Stimulated activated CD4-positive, alpha-beta T cell treated with anti-CD3 and anti-CD28 coated beads, Interleukin-15, amount 100 ng/mL, for 48 hours (primary cell): ENCODE results near the gene SMIM31.

Source experiments
- DNase-seq, 2 donors: peaks; one replicate each; pipeline ENCODE4 v3.0.0-alpha.2; 2020; ENCODE audit warnings: low read depth in 2 of 2

Gene SMIM31

DNA sequence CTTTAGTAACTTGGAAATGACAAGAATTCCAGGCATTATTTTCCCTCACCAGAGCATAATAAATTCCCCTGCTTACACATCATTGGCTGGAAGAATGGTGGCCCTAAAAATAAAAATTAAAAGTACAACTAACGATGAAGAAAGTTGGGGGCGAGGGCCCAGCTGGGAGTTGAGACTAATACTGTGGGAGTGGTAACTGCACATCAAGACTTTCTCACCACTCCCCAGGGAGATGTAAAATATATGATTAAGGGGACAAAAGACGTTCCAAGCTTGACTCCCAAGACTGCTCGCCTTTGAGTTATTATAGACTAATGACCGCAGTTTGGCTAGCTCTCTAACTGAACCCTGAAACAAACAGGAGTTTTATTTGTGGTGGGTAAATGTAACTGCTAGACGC lies 30.0 kb downstream of the SMIM31 start:
- DNase-seq, result no peak

DNA sequence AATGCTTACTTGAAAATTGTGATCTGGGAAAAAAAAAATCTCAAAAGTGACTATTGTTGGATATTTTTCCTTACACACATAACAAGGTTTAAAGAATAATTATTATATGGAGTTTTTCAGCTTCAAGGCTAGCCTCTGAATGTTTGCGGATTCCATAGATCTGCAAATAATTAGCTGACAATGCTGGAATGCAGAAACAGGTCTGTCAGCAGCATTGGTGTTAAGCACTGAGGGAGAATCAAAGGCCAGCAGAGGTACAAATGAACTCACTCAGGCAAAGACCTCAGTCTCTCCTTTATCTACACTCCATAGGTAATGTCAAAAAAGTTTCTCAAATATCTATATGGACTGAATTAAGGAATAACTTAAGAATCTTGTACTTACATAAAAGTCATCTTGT lies 35.1 kb downstream of the SMIM31 start:
- no peak for DNase-seq

DNA sequence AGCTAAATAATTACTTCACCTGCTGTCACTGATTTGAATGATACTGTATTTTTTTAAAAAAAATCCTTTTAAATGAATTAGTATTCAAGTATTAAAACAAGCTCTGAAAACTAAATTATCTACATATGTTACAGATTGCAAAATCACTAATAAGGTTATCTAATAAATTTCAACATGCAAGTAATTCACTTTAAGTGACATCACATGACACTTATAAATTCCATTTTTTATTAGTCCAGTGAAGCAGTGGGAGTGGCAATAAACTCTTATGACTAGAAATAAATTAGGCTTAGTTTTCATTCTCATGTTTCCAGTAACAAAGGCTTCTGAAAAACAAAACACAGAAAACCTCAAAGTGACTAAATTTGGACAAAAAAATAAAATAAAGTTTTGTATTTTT lies 36.3 kb downstream of the SMIM31 start:
- DNase-seq, result no peak

DNA sequence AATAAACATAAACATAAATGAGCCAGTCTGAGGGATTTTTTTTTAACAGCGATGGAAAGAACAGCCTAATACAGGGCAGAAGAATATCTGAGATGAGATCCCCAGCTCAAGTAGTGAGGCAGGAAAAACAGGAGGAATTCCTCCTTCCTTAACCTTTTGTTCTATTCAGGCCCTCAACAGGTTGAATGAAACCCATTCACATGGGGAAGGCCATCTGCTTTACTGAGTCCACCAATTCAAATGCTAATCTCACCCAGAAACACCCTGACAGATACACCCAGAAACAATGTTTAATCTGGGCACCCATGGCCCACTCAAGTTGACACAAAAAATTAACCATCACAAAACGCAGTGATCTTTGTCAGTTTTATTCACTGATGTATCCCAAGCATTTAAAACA lies 45.5 kb downstream of the SMIM31 start:
- no peak for DNase-seq

DNA sequence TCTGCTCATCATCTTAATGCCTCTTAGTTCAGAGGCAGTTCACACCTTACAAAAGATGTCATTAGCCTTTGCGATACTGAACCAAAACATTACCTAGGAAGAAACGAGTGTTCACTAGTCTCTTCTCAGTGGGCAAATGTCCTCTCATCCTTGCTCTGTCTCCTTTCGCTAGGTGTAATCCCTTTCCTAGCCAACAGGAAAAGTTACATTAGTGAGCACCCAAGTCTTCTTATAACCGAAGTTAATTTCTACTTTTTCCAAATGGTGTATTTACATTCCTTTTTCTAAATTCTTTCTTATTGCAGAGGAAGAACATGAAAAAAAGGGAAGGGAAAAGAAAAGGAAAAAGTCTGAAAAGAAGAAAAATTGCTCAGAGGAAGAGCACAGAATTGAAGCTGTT lies 46.9 kb downstream of the SMIM31 start:
- no peak for DNase-seq

DNA sequence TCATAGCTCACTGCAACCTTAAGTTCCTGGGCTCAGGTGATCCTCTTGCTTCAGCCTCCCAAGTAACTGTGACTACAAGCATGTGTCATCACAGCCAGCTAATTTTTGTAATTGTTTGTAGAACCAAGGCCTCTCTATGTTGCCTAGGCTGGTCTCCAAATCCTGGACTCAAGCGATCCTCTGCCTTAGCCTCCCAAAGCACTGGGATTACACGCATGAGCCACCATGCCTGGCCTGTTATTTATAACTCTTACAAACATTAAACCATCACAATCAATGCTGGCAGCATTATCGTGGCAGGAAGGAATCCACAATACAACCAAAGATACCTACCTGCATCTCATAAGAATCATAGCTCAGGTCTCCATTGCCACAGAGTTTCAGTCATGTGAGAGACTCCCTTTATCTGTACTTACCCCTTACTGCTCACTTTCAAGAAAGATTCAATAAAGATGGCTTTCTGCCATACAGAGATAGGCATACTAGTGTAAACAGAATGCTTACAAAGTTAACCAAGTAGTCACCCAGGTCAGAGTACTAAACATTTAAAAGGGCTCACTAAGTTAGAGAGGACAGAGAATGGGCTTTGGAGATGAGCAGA lies 48.5 kb downstream of the SMIM31 start:
- no peak for DNase-seq

DNA sequence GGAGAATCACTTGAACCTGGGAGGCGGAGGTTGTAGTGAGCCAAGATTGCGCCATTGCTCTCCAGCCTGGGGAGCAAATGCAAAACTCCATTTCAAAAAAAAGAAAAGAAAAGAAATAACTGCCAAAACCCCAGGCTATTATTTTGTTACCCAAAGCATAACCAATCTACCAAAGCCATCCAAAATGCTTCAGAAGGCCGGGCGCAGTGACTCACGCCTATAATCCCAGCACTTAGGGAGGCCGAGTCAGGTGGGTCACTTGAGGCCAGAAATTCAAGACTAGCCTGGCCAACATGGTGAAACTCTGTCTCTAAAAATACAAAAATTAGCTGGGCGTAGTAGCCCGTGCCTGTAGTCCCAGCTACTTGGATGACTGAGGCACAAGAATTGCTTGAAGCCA lies 49.8 kb downstream of the SMIM31 start:
- DNase-seq, result no peak

DNA sequence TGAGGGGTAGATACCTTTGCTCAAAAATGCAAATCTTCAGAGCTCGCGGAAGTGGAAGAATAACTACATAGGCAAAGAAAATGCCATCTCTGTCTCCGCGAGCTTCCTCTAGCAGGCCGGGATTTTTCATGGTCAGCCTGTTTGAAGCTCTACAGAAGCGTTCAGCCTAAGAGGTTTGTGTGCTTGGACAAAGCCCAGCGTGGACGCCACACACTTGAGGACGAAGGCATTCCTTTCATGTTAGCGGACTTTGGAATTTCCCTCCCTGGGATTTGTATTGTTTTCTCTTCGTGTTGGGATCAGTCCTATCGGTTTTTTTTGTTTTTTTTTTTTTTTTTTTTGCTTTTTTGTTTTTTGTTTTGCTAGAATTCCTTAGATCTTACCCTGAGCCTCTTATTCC lies 53.7 kb downstream of the SMIM31 start:
- DNase-seq, result no peak

DNA sequence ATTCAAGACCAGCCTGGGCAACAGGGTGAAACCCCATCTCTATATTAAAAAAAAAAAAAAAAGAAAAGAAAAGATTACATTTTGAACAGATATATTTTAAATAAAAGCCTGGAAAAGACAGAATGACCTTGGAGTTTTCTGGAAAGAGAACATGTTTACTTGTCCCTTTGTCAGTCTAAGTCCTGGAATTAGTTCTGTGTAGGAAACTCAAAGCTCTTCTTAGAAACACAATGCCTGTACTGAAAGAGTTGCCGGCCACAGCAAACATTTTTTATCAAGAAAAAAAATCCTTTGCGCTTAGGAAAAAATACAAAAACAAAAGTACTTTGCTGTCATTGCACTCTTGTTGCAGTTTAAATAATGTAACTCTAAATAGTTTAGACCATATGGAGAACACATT lies 59.6 kb downstream of the SMIM31 start:
- DNase-seq, result no peak

DNA sequence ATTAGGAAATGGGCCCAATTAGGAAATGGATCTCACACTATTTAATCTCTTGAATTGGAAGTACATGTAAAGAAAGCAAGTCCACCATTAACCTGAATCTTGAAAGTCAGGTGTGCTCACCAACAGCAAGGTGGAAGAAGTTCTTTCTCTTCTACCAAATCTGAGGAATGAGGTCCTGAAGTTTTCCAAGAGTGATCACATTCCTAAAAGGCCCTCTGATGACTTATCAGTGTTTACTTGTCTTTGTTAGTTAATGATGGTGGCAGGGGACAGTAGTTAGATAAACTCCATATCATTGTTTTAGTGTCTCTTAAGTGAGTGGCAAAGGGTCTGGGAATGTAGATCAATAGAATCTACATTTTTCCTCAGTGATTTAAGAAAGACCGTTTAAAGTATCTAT lies 61.8 kb downstream of the SMIM31 start:
- DNase-seq, result no peak

DNA sequence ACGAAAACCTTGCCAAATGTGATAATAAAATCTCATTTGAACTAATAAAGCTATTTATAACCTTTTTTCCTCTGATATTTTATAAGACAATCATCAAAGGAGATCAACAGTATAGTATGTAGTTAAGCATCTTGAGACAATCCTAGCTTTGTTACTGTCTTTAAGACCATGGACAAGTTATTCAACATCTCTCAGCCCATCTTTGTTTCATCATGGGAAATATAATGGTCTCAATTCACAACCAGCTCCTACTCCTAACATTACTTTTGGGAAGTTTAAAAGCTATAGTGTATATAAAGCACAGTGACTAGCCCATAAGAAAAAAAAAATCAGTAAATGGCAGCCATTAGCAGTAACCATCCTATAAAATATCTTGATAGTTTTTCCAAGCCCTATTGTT lies 65.4 kb downstream of the SMIM31 start:
- DNase-seq, result no peak

DNA sequence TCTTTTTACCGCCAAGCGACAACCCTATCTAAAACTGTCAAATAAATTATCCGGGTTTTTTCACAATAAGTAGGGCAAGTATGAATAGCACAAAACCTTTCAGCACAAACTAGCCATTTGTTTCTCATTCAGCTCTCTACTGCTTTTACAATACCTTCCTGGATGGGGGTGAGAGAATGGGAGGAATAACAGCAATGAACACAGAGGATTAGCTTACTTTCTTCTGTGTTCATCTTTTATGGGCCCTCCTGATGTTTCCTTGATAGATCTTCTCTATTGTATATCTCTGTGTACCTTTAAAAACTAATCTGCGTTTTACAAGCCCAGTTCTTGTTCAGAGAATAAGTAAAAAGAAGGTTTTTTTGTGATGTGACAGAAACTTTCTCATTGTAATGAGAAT lies 67.8 kb downstream of the SMIM31 start:
- DNase-seq, result no peak

DNA sequence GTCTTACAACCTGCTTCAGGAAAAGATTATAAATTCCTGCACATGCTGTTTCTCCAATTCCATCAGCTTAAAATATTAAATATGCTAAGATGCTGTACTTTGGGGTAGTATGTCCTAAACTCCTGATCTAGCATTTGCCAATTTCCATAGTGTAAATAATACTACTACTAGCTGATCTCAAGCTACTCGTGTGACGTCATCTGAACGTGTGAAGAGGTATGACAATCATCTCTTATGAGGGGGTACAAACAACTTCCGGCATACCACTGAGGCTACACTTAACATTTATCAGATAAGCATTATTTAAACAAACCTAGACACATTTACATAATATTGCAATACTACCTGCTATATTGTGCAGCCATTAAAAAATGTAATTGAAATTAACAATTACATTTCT lies 70.7 kb downstream of the SMIM31 start:
- DNase-seq, result no peak

DNA sequence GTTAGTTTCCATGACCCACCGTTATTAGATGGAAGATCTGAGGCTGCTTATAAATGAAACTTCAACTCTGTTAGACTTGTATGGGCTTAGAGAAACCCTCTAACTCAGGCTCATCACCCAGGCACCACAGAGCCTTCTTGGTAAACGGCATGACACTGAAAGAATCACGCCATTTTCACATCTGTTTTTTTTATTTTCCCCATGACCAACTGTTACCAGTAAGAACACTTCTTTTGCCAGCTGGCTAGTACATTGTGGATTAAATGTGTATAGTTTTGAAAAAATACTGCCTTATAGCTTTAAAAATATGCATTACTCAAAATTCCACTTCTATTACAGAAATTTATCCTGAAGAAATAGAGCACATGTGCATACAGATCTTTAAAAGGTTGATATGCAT lies 75.0 kb downstream of the SMIM31 start:
- no peak for DNase-seq

DNA sequence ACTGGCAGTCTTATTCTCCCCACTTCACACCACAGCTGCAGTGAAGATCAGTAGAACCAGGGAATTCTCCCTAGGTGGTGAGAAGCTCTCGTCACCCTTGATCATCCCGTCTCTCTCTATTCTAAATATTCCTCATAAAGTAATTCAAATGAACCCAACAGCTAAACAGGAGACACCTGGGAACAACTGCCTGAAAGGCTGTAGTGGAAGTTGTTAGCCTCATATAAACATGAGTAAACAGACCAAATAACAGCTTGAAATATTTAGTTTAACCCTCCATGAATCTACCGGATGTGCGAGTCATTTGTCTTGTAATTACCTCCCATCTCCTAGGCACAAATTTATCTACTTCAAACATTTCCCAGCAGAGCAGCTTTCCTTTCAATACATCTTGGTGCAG lies 92.6 kb downstream of the SMIM31 start:
- DNase-seq, result no peak

DNA sequence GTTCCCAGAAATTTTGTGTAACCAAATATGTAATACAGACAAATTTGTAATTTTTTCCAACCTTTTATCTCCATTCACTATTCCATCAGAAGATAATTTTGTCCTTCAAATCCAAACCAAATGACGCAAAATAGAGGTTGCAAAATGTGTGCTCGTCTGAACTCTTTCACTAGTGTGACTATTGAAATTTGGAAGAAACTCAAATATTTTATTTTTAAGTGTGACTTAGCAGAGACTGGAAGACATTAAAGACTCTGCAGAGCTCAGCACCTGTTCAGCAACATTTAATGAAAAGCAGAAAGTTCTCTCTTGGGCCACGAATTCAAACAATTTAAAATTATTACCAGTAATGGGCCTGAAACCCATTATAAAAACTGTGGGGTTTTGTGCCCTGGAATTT lies 93.1 kb downstream of the SMIM31 start:
- no peak for DNase-seq

DNA sequence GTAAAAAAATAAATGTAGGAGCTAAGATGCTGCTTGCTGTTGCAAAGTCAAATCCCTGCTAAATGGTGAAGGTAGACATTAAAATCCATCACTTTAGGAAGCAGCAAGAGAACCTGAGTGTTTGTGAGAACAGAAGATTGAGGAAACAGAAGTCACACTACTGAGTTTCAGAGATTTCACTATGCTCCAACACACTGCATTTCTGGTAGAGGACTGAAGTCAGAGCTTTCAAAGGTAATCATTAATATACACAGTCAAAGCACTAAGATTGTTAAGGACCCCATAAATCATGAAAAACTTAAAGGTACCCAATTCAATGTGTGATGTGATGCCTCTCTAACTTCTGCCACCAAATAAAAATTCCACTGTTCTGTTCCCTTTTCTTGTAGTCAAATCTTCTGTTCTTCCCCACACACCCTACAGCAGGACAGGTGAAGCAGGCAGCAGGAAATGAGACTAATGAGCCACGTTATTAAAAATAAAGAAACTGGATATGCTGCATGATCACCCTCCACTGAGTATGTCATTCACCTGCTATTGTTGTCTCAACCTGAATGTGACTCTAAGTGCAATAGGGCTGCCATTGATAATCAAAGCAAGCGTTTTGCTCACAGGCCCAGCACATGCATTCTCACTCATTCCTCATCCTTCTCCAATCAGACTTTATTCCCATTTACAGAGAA lies 94.2 kb downstream of the SMIM31 start:
- DNase-seq, result no peak
